PC-9 (cell line): ENCODE results near the gene KIF1C.

Experiments
- EZH2 ChIP-seq: fragments of 200-600 bp; sonication (generic); IDR thresholded peaks from 2 replicates; pipeline ENCODE4 v1.8.0; 2017; ENCODE audit warnings: antibody characterized with exemption, low read depth
- TF ChIP-seq, protein P1 (sequence below): fragments of 200-600 bp; sonication (generic); conservative IDR thresholded peaks from 2 replicates; pipeline ENCODE4 v1.6.1; 2017; ENCODE audit warnings: mixed run types, antibody characterized with exemption, mild to moderate bottlenecking, moderate library complexity

DNA sequence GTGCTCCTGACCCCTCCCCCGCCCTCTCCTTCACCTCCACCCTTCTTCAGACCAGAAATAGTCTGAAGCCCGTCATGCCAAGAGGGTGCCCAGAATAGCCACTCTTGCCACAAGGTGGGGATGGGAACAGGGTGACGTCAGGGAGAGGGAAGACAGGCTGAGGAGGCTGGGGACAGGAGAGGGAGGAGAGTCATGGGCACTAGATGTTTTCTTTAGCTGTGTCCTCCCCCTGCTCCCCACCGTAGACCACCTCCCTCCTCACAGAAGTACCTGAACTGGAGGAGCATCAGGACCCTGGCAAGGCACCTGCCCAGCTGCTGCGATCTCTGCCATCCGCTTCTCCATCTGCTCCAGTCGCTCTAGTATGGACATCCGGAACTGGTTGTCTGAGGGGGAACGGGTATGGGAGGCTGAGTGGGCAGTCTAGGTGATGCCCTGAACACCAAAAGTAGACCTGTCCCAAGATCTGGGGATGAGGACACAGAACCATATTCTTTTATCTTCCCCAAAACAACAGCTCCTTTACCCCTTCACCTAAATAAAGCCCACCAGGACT is 23.6 kb upstream of the KIF1C start:
- TF ChIP-seq, protein P1, sequence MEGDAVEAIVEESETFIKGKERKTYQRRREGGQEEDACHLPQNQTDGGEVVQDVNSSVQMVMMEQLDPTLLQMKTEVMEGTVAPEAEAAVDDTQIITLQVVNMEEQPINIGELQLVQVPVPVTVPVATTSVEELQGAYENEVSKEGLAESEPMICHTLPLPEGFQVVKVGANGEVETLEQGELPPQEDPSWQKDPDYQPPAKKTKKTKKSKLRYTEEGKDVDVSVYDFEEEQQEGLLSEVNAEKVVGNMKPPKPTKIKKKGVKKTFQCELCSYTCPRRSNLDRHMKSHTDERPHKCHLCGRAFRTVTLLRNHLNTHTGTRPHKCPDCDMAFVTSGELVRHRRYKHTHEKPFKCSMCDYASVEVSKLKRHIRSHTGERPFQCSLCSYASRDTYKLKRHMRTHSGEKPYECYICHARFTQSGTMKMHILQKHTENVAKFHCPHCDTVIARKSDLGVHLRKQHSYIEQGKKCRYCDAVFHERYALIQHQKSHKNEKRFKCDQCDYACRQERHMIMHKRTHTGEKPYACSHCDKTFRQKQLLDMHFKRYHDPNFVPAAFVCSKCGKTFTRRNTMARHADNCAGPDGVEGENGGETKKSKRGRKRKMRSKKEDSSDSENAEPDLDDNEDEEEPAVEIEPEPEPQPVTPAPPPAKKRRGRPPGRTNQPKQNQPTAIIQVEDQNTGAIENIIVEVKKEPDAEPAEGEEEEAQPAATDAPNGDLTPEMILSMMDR: no peak
- TF ChIP-seq EZH2: no peak
